HL-60 (cell line): ENCODE results near the gene ZSWIM6.

ENCODE experiments used
- DNase-seq, 2 experiments: peaks; one replicate each; pipeline ENCODE4 v3.0.0-alpha.2; 2010 to 2020; ENCODE audit warnings: low read depth in 1 of 2, low spot score in 1 of 2
- H3K27ac ChIP-seq: fragments of 250-450 bp; sonication (Bioruptor Pico); replicated peaks from 2 replicates; pipeline ENCODE4 v1.5.1; 2020; ENCODE audit warnings: mild to moderate bottlenecking, moderate library complexity
- H3K27me3 ChIP-seq: fragments of 250-450 bp; sonication (Bioruptor Pico); 2 replicates; pipeline ENCODE4 v1.5.1; 2021; ENCODE audit warnings: mild to moderate bottlenecking, moderate library complexity; ENCODE audit not compliant: insufficient read depth, poor library complexity, severe bottlenecking
- H3K4me3 ChIP-seq: replicated peaks from 2 replicates; pipeline ENCODE4 v1.5.1; 2011; ENCODE audit warnings: mild to moderate bottlenecking, control low read depth, low read length; ENCODE audit not compliant: insufficient read depth
- CTCF ChIP-seq: IDR thresholded peaks from one replicate; pipeline ENCODE4 v1.5.1; 2011; ENCODE audit warnings: low read length, control low read depth, inconsistent platforms; ENCODE audit not compliant: insufficient read depth
- GABPA ChIP-seq: IDR thresholded peaks from 2 replicates; pipeline ENCODE4 v1.6.1; 2012; ENCODE audit warnings: low read depth
- POLR2AphosphoS5 ChIP-seq: IDR thresholded peaks from 2 replicates; pipeline ENCODE4 v1.6.1; 2012; ENCODE audit warnings: low read depth
- REST ChIP-seq: IDR thresholded peaks from 2 replicates; pipeline ENCODE4 v1.6.1; 2012; ENCODE audit warnings: low read depth; ENCODE audit not compliant: insufficient replicate concordance
- SPI1 ChIP-seq: IDR thresholded peaks from 2 replicates; pipeline ENCODE4 v1.6.1; 2012; ENCODE audit warnings: low read depth, mild to moderate bottlenecking, borderline replicate concordance

Gene ZSWIM6

GRCh38 chr5:61353293-61353692 lies 21.2 kb downstream of the ZSWIM6 start:
- DNase-seq, result no peak
- no peak overlapping the region for H3K4me3 ChIP-seq
- H3K27me3 ChIP-seq, result no peaks in the 10 kb centered on the region
- TF ChIP-seq REST, result no peak
- no peak for TF ChIP-seq SPI1
- no peak for TF ChIP-seq CTCF
- no peak for TF ChIP-seq POLR2AphosphoS5
- no peak for TF ChIP-seq GABPA
- H3K27ac ChIP-seq, result no peak overlapping the region

GRCh38 chr5:61354199-61354598 lies 22.1 kb downstream of the ZSWIM6 start:
- H3K27ac ChIP-seq, result no peak overlapping the region
- no peak overlapping the region for H3K4me3 ChIP-seq
- no peaks in the 10 kb centered on the region for H3K27me3 ChIP-seq
- no peak for DNase-seq
- no peak for TF ChIP-seq GABPA
- no peak for TF ChIP-seq REST
- no peak for TF ChIP-seq SPI1
- no peak for TF ChIP-seq CTCF
- no peak for TF ChIP-seq POLR2AphosphoS5

- no peak overlapping the region for H3K4me3 ChIP-seq
- no peaks in the 10 kb centered on the region for H3K27me3 ChIP-seq
- TF ChIP-seq REST (no peak), SPI1 (no peak), CTCF (no peak), POLR2AphosphoS5 (no peak), GABPA (no peak)
- H3K27ac ChIP-seq, result no peak overlapping the region
- no peak for DNase-seq
Observed at GRCh38 chr5:61357745-61358144, 25.7 kb downstream of the ZSWIM6 start.
